ENCODE results near the gene C11orf52.
A peak's percentile ranks its signal among the peaks of the same experiment; 100 is the strongest.

The C11orf52 gene

GRCh38 chr11:111961389-111962300 lies 42.9 kb downstream of the C11orf52 start:
- DNase-seq (ENCODE audit: insufficient read length, low spot score): no peak
- no peak for FAIRE-seq
- no peak for TF ChIP-seq CTCF (IDR thresholded peaks at IDR 0.05; ENCODE audit: insufficient read depth, missing control alignments)

- FAIRE-seq (no peak), DNase-seq (ENCODE audit: insufficient read length, low spot score) (peak; percentile 65)
Measured at GRCh38 chr11:111963931-111964340, 45.2 kb downstream of the C11orf52 start.

GRCh38 chr11:111966678-111967077 lies 48.0 kb downstream of the C11orf52 start:
- DNase-seq (ENCODE audit: insufficient read length, low spot score) (no peak), FAIRE-seq (no peak)
- TF ChIP-seq CTCF (IDR thresholded peaks at IDR 0.05; ENCODE audit: insufficient read depth, missing control alignments): no peak

More at GRCh38 chr11:111963931-111964340, 45.2 kb downstream of the C11orf52 start:
- TF ChIP-seq CTCF (IDR thresholded peaks at IDR 0.05; ENCODE audit: insufficient read depth, missing control alignments): no peak

- FAIRE-seq: no peak
- no peak for TF ChIP-seq CTCF (IDR thresholded peaks at IDR 0.05; ENCODE audit: insufficient read depth, missing control alignments)
Measured at GRCh38 chr11:111967649-111968048, 48.9 kb downstream of the C11orf52 start.

GRCh38 chr11:111969344-111969743 lies 50.6 kb downstream of the C11orf52 start:
- no peak for FAIRE-seq
- DNase-seq (ENCODE audit: insufficient read length, low spot score): no peak
- TF ChIP-seq CTCF (IDR thresholded peaks at IDR 0.05; ENCODE audit: insufficient read depth, missing control alignments): no peak

More at GRCh38 chr11:111967649-111968048, 48.9 kb downstream of the C11orf52 start:
- no peak for DNase-seq (ENCODE audit: insufficient read length, low spot score)

GRCh38 chr11:111974446-111974845 lies 55.7 kb downstream of the C11orf52 start:
- no peak for DNase-seq (ENCODE audit: insufficient read length, low spot score)
- TF ChIP-seq CTCF (IDR thresholded peaks at IDR 0.05; ENCODE audit: insufficient read depth, missing control alignments): no peak
- no peak for FAIRE-seq
